Measurements from ENCODE around the gene TSHR. TPM values are rescaled to one million over a fixed set of nuclear protein-coding genes. Genes with fewer than 3 reads are reported as not detected.

Gene TSHR
- total RNA-seq, 1 experiment from 2014 or later, result not detected

DNA sequence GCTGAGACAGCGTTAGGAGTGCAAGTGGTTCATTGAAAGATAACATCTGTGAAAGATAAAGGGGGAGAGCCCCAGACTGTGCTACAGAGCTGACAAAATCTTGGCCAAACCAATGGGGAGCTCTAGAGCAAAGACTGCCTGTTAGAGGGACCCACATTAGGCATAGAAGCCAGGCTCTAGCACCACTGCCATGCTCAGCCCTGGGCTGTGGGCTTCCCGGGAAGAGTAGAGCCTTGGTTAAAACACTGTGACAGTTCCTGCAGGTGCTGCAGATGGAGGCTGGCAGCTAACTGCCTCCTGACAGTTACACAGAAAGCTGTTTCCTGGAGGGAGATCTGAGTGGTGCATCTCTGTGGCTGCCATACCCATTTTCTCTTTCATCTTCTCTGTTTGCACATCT, 23.0 kb downstream of the TSHR start:
- no peak overlapping the region for H3K4me2 ChIP-seq (ENCODE audit: low read length)
- no peak overlapping the region for H3K27ac ChIP-seq (ENCODE audit: low read depth, low read length)
- no peaks in the 10 kb centered on the region for H3K9me2 ChIP-seq (ENCODE audit: insufficient read depth)
- ChIA-PET CTCF (interaction anchor here (0.7 to 2.1 kb wide), 2 partner anchors 9 to 18 kb away, joined by 3 to 4 read pairs; no protein-coding TSS in a partner anchor), POLR2A (no interaction called here), RAD21 (ENCODE audit: low non-redundant PET in 1 of 2, low total read pairs in 2 of 2, uncharacterized antibody in 2 of 2, unreplicated experiment in 2 of 2) (no interaction called here)
- BruUV-seq (replicated peaks), result no TSS peak
- no peak overlapping the region for H2AFZ ChIP-seq (ENCODE audit: low read depth, low read length, poor library complexity, severe bottlenecking)
- peaks cover 14% of the 10 kb centered on the region; the same call in 1 of the 2 replicates for H3K27me3 ChIP-seq (ENCODE audit: insufficient read depth, low read length)
- intact Hi-C loops (cut with micrococcal nuclease), result no loop called here
- no peak overlapping the region for H3K4me3 ChIP-seq (replicated peaks in 1 of 2; ENCODE audit: low read depth in 1 of 2, low read length in 2 of 2)
- H3K36me3 ChIP-seq (ENCODE audit: control insufficient read depth in 1 of 2, insufficient read depth in 2 of 2, low read length in 2 of 2), result no peaks in the 10 kb centered on the region
- TF ChIP-seq JUND (IDR thresholded peaks at IDR 0.05) (no peak), SP1 (IDR thresholded peaks at IDR 0.05; ENCODE audit: low read depth) (no peak), CEBPB (IDR thresholded peaks at IDR 0.05; ENCODE audit: low read depth) (no peak), SIN3A (IDR thresholded peaks at IDR 0.05; ENCODE audit: low read depth) (no peak), CBX3 (IDR thresholded peaks at IDR 0.05; ENCODE audit: low read depth) (no peak), ZNF274 (IDR thresholded peaks at IDR 0.05; ENCODE audit: low read depth, low read length) (no peak), POLR2AphosphoS5 (IDR thresholded peaks at IDR 0.05; ENCODE audit: low read depth, low read length) (no peak), EGR1 (IDR thresholded peaks at IDR 0.05; ENCODE audit: low read depth) (no peak), EZH2 (IDR thresholded peaks at IDR 0.05) (no peak), EZH2phosphoT487 (IDR thresholded peaks at IDR 0.05; ENCODE audit: borderline replicate concordance) (no peak), RAD21 (IDR thresholded peaks at IDR 0.05; ENCODE audit: low read depth) (no peak), SRF (IDR thresholded peaks at IDR 0.05; ENCODE audit: low read depth) (no peak), ELF1 (IDR thresholded peaks at IDR 0.05; ENCODE audit: borderline replicate concordance, low read depth) (no peak), FOSL1 (IDR thresholded peaks at IDR 0.05; ENCODE audit: low read depth) (no peak)
- TF ChIP-seq, protein P1, sequence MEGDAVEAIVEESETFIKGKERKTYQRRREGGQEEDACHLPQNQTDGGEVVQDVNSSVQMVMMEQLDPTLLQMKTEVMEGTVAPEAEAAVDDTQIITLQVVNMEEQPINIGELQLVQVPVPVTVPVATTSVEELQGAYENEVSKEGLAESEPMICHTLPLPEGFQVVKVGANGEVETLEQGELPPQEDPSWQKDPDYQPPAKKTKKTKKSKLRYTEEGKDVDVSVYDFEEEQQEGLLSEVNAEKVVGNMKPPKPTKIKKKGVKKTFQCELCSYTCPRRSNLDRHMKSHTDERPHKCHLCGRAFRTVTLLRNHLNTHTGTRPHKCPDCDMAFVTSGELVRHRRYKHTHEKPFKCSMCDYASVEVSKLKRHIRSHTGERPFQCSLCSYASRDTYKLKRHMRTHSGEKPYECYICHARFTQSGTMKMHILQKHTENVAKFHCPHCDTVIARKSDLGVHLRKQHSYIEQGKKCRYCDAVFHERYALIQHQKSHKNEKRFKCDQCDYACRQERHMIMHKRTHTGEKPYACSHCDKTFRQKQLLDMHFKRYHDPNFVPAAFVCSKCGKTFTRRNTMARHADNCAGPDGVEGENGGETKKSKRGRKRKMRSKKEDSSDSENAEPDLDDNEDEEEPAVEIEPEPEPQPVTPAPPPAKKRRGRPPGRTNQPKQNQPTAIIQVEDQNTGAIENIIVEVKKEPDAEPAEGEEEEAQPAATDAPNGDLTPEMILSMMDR (IDR thresholded peaks at IDR 0.05 in 2 of 3, conservative IDR thresholded peaks at IDR 0.05 in 1 of 3; ENCODE audit: borderline replicate concordance in 1 of 3, insufficient read depth in 1 of 3, low read depth in 2 of 3, low read length in 2 of 3), result no peak
- TF ChIP-seq, protein P2, sequence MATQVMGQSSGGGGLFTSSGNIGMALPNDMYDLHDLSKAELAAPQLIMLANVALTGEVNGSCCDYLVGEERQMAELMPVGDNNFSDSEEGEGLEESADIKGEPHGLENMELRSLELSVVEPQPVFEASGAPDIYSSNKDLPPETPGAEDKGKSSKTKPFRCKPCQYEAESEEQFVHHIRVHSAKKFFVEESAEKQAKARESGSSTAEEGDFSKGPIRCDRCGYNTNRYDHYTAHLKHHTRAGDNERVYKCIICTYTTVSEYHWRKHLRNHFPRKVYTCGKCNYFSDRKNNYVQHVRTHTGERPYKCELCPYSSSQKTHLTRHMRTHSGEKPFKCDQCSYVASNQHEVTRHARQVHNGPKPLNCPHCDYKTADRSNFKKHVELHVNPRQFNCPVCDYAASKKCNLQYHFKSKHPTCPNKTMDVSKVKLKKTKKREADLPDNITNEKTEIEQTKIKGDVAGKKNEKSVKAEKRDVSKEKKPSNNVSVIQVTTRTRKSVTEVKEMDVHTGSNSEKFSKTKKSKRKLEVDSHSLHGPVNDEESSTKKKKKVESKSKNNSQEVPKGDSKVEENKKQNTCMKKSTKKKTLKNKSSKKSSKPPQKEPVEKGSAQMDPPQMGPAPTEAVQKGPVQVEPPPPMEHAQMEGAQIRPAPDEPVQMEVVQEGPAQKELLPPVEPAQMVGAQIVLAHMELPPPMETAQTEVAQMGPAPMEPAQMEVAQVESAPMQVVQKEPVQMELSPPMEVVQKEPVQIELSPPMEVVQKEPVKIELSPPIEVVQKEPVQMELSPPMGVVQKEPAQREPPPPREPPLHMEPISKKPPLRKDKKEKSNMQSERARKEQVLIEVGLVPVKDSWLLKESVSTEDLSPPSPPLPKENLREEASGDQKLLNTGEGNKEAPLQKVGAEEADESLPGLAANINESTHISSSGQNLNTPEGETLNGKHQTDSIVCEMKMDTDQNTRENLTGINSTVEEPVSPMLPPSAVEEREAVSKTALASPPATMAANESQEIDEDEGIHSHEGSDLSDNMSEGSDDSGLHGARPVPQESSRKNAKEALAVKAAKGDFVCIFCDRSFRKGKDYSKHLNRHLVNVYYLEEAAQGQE (IDR thresholded peaks at IDR 0.05; ENCODE audit: low read depth), result no peak
- TF ChIP-seq, protein P3, sequence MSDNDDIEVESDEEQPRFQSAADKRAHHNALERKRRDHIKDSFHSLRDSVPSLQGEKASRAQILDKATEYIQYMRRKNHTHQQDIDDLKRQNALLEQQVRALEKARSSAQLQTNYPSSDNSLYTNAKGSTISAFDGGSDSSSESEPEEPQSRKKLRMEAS (IDR thresholded peaks at IDR 0.05), result no peak
- DNase-seq (ENCODE audit: low read depth, low spot score), result no peak
- H3K9ac ChIP-seq (ENCODE audit: low read length), result no peak overlapping the region
- H3K9me3 ChIP-seq (ENCODE audit: control insufficient read depth in 1 of 2, insufficient read depth in 1 of 2, low read depth in 1 of 2, low read length in 2 of 2), result no peaks in the 10 kb centered on the region
- H4K20me1 ChIP-seq (ENCODE audit: insufficient read depth), result no peaks in the 10 kb centered on the region
- no peaks in the 10 kb centered on the region for H3K79me2 ChIP-seq (ENCODE audit: insufficient read depth, low read length)
- no peak for ATAC-seq
- no peaks in the 10 kb centered on the region for H3K4me1 ChIP-seq (ENCODE audit: control insufficient read depth in 1 of 2, insufficient read depth in 2 of 2, low read length in 2 of 2)

Measured in HCT116 (cell line).